ENCODE results near the gene HEYL. TPM values are rescaled to one million over a fixed set of nuclear protein-coding genes. Genes with fewer than 3 reads are reported as not detected.

HEYL gene
- total RNA-seq, 2 experiments from 2014 or later = 0.05 TPM; not detected in 1

DNA sequence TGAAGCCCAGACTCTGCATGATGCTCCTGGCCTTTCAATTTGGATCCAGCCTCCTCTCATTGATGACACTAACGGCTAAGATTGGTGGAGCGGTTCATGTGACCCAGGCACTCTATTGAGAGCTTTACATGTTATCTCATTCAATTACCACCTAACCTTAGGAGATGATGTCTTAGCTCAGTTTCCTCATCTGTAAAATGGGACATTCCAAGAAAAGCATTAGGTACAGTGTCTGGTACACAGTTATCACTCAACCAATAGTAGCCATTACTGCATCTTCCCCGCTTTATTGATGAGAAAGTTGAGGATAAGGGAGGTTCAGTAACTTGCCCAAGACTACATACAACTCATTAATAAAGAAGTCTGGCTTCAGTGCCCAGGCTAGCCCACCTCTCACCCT, 17.0 kb downstream of the HEYL start:
- H3K27ac Mint-ChIP-seq = no peak overlapping the region
- TF ChIP-seq, protein P1, sequence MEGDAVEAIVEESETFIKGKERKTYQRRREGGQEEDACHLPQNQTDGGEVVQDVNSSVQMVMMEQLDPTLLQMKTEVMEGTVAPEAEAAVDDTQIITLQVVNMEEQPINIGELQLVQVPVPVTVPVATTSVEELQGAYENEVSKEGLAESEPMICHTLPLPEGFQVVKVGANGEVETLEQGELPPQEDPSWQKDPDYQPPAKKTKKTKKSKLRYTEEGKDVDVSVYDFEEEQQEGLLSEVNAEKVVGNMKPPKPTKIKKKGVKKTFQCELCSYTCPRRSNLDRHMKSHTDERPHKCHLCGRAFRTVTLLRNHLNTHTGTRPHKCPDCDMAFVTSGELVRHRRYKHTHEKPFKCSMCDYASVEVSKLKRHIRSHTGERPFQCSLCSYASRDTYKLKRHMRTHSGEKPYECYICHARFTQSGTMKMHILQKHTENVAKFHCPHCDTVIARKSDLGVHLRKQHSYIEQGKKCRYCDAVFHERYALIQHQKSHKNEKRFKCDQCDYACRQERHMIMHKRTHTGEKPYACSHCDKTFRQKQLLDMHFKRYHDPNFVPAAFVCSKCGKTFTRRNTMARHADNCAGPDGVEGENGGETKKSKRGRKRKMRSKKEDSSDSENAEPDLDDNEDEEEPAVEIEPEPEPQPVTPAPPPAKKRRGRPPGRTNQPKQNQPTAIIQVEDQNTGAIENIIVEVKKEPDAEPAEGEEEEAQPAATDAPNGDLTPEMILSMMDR (IDR thresholded peaks at IDR 0.05) = no peak
- H3K4me3 ChIP-seq (ENCODE audit: low read length) = no peak overlapping the region

DNA sequence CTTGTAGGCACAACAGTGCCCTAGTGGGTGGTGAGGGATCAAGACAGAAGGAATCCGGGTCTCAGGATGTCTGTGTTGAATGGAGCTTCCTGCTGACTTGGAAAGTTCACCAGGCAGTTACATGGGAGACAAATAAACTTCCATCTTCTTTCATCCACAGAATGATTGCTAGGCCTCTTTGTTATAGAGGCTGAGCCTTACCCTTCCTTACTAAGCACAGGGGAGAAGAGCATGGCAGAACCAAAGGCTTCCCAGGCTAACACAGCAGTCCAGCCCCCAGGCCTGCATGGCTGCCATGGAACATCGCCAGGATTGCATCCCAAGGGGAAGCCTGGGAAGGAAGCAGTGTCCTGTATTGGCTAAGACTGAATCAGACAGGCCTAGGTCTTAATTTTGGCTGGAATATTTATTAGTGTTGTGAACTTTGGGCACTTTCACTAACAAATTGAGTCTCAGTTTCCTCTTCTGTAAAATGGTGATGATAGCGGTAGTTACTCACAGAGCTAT, 18.7 kb downstream of the HEYL start:
- Histone ChIP-seq H3K27me3 (ENCODE audit: control insufficient read depth in 1 of 2, insufficient read depth in 2 of 2, low read length in 2 of 2) (no peaks in the 10 kb centered on the region), H3K36me3 (ENCODE audit: insufficient read depth, low read length) (no peaks in the 10 kb centered on the region), H3K4me1 (ENCODE audit: insufficient read depth, low read length) (no peaks in the 10 kb centered on the region), H3K4me3 (ENCODE audit: low read length) (no peak overlapping the region), H3K9me3 (ENCODE audit: control insufficient read depth in 1 of 2, insufficient read depth in 1 of 2, low read length in 2 of 2) (no peaks in the 10 kb centered on the region), H3K27ac (ENCODE audit: low read depth in 1 of 2, low read length in 2 of 2) (no peak overlapping the region)
- Mint-ChIP-seq H3K4me3 (no peak overlapping the region), H3K4me1 (ENCODE audit: low read depth) (no peaks in the 10 kb centered on the region), H3K36me3 (ENCODE audit: low read depth) (no peaks in the 10 kb centered on the region), H3K27me3 (peaks cover 17% of the 10 kb centered on the region), H3K27ac (no peak overlapping the region), H3K9me3 (no peaks in the 10 kb centered on the region)
- TF ChIP-seq, protein P1 (IDR thresholded peaks at IDR 0.05) = no peak
- ChIA-PET POLR2A (no interaction called here), CTCF (no interaction called here)
- ATAC-seq (ENCODE audit: poor library complexity) = no peak
- no peak for DNase-seq
- intact Hi-C loops (cut with DNase I, micrococcal nuclease) = no loop called here

More for the DNA sequence above, 17.0 kb downstream of the HEYL start:
- Histone ChIP-seq H3K27me3 (ENCODE audit: control insufficient read depth in 1 of 2, insufficient read depth in 2 of 2, low read length in 2 of 2) (no peaks in the 10 kb centered on the region), H3K36me3 (ENCODE audit: insufficient read depth, low read length) (no peaks in the 10 kb centered on the region), H3K9me3 (ENCODE audit: control insufficient read depth in 1 of 2, insufficient read depth in 1 of 2, low read length in 2 of 2) (no peaks in the 10 kb centered on the region), H3K27ac (ENCODE audit: low read depth in 1 of 2, low read length in 2 of 2) (no peak overlapping the region), H3K4me1 (ENCODE audit: insufficient read depth, low read length) (no peaks in the 10 kb centered on the region)
- CTCF ChIA-PET = interaction anchor here (0.9 kb wide), 1 partner anchor 16 kb away, joined by 4 read pairs; no protein-coding TSS in a partner anchor
- Mint-ChIP-seq H3K4me3 (no peak overlapping the region), H3K27me3 (peaks cover 14% of the 10 kb centered on the region), H3K4me1 (ENCODE audit: low read depth) (no peaks in the 10 kb centered on the region), H3K36me3 (ENCODE audit: low read depth) (no peaks in the 10 kb centered on the region), H3K9me3 (no peaks in the 10 kb centered on the region)
- intact Hi-C loops (cut with DNase I, micrococcal nuclease) = no loop called here
- DNase-seq (no peak), ATAC-seq (ENCODE audit: poor library complexity) (no peak)
- POLR2A ChIA-PET = no interaction called here

DNA sequence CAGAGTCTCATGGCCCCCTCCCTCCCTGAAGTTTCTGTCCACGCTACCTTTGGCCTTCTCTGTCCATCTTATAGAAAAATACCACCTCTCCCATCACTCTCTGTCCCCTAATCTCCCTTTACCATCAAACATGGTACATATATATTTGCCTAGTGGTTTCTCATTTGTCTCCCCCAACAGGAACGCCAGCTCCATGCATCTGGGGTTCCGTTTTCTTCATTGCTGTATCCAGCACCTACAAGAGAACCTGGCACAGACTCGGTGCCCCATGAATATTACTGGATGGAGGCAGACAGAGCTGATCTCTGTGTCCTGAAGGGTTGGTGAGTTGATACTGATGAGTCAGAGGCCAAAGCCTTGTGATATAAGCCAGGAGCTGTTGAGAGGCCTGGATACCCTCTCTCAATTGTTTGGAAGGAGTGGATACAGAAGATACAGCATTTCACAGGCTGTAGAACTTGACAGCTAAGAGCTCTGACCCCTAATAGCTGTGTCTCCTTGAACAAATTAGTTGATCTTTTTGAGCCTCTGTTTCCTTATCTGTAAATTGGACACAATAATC, 21.9 kb downstream of the HEYL start:
- no peaks in the 10 kb centered on the region for H3K27me3 ChIP-seq (ENCODE audit: control insufficient read depth in 1 of 2, insufficient read depth in 2 of 2, low read length in 2 of 2)
- no peak overlapping the region for H3K27ac ChIP-seq (ENCODE audit: low read depth in 1 of 2, low read length in 2 of 2)
- ChIA-PET POLR2A (no interaction called here), CTCF (interaction anchor here (1.0 kb wide), 1 partner anchor 36 kb away, joined by 4 read pairs; no protein-coding TSS in a partner anchor)
- H3K4me3 ChIP-seq (ENCODE audit: low read length) = no peak overlapping the region
- Mint-ChIP-seq H3K36me3 (ENCODE audit: low read depth) (no peaks in the 10 kb centered on the region), H3K4me1 (ENCODE audit: low read depth) (no peaks in the 10 kb centered on the region), H3K27ac (no peak overlapping the region), H3K9me3 (no peaks in the 10 kb centered on the region), H3K4me3 (no peak overlapping the region), H3K27me3 (peaks cover 6% of the 10 kb centered on the region)
- H3K36me3 ChIP-seq (ENCODE audit: insufficient read depth, low read length) = no peaks in the 10 kb centered on the region
- ATAC-seq (ENCODE audit: poor library complexity) = no peak
- H3K4me1 ChIP-seq (ENCODE audit: insufficient read depth, low read length) = no peaks in the 10 kb centered on the region
- DNase-seq = no peak
- TF ChIP-seq, protein P1 (IDR thresholded peaks at IDR 0.05) = no peak
- intact Hi-C loops (cut with DNase I, micrococcal nuclease) = no loop called here
- no peaks in the 10 kb centered on the region for H3K9me3 ChIP-seq (ENCODE audit: control insufficient read depth in 1 of 2, insufficient read depth in 1 of 2, low read length in 2 of 2)

All from CD4-positive, alpha-beta T cell (primary cell).